GM19351 (cell line): ENCODE measurements around the gene REV1.
"Not testable (repeated sequence)": the region's sequence is repeated elsewhere in the genome, so short reads cannot be mapped to it uniquely, and the experiment has no call there.

Source experiments
- ATAC-seq: cut with Tn5 transposase; IDR thresholded peaks from one replicate; pipeline ENCODE4 v1.9.1; 2021; ENCODE audit warnings: mild to moderate bottlenecking, moderate library complexity; ENCODE audit not compliant: unreplicated experiment

The REV1 gene

GRCh38 chr2:99404797-99405669 lies 84.8 kb downstream of the REV1 start:
- ATAC-seq = no peak

GRCh38 chr2:99404039-99404796 lies 85.6 kb downstream of the REV1 start:
- ATAC-seq = no peak

DNA sequence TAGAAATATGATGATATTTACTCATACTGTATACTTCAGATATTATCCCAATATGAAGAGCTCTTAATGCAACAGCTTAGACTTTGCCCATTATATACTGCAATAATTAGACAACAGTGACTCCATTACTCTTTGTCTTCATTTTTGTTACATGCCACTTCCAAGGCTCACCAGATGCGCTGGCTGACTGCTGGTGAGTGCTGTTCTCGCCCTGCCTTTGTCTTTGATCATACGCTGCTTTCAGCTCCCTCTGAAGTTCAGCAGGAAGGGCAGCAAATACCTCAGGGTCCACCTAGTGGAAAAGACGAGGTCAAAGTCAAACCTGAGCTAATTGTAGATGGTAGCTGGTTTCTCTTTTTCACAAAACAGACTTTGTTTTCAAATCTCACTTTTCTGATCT lies 86.3 kb downstream of the REV1 start:
- no peak for ATAC-seq

DNA sequence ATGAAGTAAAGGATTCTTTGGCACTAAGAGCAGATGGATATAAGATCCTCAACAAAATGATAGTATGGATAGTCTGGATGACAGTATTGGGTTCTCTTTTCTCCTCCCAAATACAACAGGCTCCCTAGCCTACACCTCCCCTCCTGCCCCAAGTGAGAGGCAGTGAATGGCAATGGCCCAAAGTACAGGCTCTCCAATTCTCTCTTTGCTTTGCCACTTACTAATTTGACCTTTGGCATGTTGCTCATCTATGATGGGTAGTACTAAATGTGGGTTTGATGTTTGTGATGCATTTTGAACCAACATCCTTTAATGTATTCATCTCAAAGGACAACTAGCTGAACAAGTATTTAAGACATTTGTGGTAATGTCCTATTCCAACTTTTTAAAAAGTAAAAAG lies 86.7 kb downstream of the REV1 start:
- ATAC-seq = no peak

- ATAC-seq = no peak
Measured at GRCh38 chr2:99401841-99402240, 88.0 kb downstream of the REV1 start.

DNA sequence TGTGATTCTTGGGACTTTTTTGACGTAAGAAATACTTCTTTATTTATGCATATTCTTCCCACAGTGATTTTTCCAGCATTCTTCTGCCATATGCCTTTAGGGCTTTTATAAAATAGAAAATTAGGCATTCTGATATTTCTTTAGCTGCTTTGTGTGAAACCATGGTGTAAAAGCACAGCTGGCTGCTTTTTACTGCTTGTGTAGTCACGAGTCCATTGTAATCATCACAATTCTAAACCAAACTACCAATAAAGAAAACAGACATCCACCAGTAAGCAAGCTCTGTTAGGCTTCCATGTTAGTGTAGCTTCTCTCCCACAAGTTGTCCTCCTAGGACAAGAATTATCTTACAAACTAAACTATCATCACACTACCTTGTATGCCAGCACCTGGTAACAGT lies 90.0 kb downstream of the REV1 start:
- no peak for ATAC-seq

DNA sequence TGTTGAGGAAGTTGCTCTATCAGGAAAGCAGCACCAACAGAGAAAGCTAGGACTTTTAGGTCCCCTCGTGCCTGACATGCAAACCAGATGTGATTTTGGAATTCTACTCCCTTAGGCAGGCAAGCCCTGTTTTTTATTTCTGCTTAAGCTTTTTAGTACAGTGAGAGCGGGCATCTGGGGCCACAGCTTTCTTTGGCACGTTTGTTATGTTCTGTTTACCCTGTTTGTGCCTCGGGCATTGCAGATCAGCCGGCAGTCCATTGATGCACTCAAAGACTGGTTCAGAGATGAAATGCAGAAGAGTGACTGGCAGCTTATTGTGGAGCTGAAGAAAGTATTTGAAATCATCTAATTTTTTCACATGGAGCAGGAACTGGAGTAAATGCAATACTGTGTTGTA lies 90.8 kb downstream of the REV1 start:
- ATAC-seq = no peak

GRCh38 chr2:99398303-99398702 lies 91.5 kb downstream of the REV1 start:
- no peak for ATAC-seq

DNA sequence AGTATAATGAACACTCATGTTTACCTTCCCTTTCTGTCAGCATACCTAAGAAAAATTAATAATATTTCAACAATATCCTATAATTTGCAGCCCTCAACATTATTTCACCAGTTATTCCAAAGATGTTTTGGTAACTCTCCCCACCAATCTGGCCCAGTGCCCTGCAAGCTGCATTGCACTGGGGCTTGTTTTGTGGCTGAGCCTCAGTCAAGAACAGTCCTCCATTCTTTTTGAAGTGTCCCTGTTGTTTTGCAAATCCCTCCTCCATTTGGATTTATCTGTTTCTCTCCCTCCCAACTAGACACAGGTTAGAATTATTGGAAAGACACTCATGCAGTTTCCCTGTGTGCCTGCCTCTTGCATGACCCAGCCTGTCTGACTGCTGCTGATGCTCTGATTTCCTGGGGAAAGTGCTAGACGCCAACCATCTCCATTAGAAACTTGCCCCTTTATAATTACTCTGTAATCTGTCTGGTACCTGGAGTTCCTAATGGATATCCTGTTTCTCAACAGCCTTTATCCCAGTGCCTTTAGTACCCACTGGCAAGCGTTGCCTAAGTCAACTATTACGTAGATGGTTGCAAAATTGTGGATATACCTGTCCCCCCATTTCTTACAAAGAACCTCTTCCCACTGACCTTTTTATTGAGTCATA lies 92.4 kb downstream of the REV1 start:
- ATAC-seq = no peak

DNA sequence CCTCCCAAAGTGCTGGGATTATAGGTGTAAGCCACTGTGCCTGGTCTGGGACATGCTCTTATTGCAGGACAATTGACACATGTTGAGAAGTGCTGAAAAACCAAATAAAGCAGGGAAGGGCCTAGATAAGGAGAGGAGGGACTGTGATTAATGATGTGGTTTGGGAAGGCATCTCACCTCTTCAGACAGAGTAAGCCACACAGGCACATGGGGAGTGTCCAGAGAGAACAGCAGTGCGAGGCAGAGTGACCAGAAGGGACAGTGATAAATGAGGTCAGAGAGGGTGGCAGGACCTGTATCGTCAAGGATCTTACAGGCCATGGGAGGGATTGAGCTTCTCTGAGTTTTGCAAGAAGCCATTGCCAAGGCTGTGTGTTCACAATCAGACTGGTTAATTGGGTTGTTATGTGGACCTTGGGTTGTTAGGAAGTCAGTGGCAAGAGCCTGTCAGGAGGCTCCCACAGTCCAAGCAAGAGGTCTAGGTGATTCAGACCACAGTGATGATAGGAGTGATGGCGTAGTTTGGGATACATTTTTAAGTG lies 94.2 kb downstream of the REV1 start:
- no peak for ATAC-seq

- no peak for ATAC-seq
Measured at GRCh38 chr2:99389946-99390345, 99.9 kb downstream of the REV1 start.

- no peak for ATAC-seq
Measured at GRCh38 chr2:99389371-99389770, 100.4 kb downstream of the REV1 start.

GRCh38 chr2:99388892-99389291 lies 100.9 kb downstream of the REV1 start:
- no peak for ATAC-seq

DNA sequence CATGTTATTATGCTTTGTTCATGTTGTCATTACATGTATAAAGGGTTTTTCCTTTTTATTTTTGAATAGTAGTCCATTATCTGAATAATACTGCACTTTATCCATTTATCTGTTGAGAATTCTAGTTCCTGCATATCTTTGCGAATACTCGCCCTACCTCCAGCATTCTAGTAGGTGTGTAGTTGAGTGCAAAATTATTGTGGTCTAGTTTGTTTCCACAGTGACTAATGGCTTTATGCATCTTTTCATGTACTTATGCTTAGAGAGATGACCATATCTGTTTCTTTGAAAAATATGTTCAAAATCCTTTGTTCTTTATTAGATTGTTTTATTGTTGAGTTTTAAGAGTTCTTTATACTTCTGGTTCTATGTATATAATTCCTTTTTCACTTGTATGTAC lies 103.8 kb downstream of the REV1 start:
- no peak for ATAC-seq

DNA sequence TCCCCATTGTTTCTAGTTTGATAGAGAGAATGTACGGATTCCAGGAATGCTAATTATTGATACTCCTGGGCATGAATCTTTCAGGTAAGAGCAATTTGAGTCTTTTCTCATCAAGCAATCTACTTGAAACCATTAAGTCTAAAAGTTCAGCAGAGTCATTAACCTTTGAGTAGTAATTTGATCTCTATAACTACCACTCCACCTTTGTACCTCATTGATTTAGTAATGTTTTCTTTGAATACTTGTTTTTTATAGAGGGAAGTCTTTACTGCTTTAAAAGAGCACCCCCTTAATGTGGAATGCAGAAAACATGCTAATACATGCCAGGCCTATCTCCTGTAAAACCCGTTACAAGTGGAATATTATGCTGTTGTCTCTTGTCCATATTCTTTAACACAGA lies 107.7 kb downstream of the REV1 start:
- ATAC-seq = no peak

DNA sequence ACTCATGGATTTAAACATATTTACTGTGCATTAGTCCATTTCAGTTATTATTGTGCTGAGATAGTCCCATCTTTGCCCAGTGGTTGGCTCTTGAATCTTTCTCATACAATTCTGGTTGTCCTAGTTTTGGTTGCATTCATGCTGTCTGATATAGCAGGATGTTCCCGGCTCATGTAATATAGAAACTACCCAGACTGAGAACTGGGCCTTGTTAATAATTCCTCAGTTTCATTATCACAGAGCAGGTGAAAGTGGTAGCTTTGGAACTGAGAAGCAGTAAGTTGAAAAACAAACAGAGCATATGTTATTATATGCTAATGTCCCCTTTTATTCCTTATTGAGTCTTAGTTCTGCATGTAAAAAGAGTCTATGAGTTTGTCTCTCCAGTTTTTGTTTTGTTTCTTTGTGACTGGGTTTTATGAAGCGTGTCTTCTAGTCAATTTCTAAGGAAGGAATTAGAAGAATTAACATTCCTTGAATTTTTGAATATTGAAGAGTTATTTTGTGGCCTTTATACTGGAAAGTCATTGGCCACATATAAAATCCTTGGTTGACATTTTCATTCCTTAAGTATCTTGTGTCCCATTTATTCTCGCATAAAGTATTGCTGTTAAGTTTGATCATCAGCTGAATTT lies 109.3 kb downstream of the REV1 start:
- no peak for ATAC-seq

DNA sequence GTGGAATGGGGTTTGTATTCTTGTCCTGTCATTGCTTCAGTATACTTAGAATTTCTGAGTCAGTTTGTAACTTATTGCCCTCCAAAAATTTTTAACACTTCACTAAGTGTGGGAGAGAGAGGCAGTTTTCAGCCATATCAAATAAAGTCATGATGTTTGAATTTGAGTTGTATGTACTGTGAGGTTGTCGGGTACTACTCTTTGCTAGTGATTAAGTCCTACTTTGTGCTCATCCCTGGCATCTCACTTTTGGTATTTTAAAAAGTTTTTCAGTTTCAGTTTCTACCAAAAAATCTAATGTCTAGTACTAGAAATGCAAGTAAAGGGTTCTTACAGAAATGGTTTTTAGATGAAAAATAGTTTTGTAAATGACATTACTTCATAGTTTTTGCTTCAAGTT lies 111.9 kb downstream of the REV1 start:
- ATAC-seq = no peak

DNA sequence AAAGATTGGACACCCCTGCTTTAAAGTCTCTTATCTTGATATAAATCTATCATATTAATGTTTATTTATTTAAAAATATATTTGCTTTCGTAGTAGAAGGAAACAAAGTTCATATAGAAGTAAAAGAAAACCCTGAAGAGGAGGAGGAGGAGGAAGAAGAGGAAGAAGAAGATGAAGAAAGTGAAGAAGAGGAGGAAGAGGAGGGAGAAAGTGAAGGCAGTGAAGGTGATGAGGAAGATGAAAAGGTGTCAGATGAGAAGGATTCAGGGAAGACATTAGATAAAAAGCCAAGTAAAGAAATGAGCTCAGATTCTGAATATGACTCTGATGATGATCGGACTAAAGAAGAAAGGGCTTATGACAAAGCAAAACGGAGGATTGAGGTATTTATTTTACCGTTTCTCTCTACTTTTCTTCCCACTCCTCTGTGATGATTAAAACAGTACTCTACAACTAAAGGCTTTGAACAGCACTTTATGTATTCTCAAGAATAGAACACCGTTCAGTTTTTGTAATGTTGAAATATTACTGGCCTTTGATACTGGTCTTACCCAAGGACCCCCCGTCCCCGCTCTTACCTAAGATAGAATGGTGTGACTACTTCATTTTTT lies 113.5 kb downstream of the REV1 start:
- no peak for ATAC-seq

DNA sequence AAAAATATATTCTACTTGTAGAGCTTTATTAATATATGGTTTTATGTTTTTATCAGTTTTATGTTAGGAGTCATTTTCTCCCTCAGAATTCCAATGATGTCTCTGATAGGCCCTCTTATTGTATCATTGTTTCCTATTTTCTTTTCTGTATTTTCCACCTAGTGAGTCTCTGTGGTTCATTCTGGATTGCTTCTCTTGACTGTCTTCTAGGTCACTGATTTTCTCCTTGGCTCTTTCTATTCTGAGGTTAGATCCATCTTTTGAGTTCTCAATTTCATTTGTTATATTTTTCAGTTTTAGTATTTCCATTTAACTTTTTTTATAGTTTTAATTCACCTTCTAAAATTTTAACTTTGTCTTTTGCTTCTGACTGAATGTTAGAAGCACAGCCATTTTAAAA lies 115.1 kb downstream of the REV1 start:
- ATAC-seq = no peak

GRCh38 chr2:99373144-99373543 lies 116.7 kb downstream of the REV1 start:
- no peak for ATAC-seq

DNA sequence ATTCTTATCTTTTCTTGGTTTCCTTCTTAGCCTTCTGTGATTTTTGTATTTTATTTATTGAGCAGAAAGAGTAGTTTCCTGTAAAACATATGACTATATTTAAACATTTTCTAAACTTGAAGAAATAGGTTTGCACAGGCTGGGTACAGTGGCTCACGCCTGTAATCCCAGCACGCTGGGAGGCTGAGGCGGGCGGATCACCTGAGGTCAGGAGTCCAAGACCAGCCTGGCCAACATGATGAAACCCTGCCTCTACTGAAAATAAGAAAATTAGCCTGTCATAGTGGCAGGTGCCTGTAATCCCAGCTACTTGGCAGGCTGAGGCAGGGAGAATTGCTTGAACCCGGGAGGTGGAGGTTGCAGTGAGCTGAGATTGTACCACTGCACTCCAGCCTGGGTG lies 121.0 kb downstream of the REV1 start:
- not testable (repeated sequence) for ATAC-seq
